HG03575 (cell line): ENCODE results near the gene BMP8A.
"Not testable (repeated sequence)": the region's sequence is repeated elsewhere in the genome, so short reads cannot be mapped to it uniquely, and the experiment has no call there.

Experiments
- ATAC-seq: cut with Tn5 transposase; IDR thresholded peaks from one replicate; pipeline ENCODE4 v1.9.1; 2021; ENCODE audit not compliant: unreplicated experiment, insufficient number of reproducible peaks, low FRiP score; ENCODE audit errors: extremely low read depth

BMP8A gene

DNA sequence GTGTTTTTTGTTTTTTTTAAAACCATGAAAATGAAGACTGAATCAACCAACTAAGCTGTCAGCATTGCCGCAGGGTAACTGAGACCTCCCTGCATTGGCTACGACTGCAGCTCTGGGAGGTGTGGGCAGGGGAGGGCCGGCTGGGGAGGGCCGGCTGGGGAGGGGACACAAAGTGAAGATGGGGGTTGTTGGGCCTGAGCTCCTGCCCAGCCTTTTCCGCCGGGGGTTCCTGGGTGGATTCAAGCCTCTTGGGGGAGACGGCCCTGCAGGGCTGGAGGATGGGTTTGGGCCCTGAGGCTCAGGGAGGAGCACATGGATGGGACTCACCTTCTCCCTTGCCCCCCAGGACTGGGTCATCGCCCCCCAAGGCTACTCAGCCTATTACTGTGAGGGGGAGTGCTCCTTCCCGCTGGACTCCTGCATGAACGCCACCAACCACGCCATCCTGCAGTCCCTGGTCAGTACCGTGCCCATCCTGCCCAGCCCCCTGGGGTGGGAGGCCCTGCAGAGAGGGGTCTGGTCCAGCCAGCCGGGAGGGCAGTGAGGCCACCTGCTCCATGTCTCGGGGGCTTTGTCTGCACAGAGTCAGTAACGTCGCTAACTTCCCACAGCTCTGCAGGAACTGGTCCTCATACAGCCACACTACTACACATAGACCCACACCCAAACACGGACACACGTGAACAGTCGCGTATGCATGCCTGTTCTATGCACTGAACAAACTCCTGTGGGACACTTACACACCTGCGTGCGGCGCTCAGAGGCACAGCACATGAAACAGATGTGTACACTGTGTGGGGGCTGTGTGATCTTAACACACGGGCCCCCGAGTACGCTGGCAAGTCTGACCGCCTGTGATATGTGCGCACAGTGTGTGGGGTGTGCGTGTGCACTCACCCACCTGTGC lies 31.5 kb downstream of the BMP8A start:
- ATAC-seq = no peak

DNA sequence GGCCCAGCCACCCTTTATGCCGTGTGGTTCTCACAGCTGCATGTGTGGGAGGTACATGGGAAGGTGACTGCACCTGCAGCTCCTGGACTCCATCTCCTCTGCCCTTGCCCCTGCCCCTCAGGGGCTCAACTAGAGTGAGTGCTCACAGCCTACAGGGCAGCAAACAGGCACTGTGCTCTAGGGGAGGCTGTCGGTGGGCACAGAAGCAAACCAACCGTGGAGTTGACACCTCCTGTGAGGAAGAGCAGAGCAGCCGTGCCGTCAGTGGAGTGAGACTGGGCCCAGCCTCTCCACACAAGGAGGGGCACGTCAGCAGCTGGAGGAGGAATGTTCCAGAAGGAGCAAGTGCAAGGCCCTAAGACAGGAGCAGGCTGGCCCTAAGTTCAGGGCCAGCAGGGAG lies 32.7 kb downstream of the BMP8A start:
- ATAC-seq = no peak

- no peak for ATAC-seq
Measured at GRCh38 chr1:39524591-39525365, 33.3 kb downstream of the BMP8A start.

GRCh38 chr1:39525366-39526165 lies 34.1 kb downstream of the BMP8A start:
- peak; percentile 46 for ATAC-seq

DNA sequence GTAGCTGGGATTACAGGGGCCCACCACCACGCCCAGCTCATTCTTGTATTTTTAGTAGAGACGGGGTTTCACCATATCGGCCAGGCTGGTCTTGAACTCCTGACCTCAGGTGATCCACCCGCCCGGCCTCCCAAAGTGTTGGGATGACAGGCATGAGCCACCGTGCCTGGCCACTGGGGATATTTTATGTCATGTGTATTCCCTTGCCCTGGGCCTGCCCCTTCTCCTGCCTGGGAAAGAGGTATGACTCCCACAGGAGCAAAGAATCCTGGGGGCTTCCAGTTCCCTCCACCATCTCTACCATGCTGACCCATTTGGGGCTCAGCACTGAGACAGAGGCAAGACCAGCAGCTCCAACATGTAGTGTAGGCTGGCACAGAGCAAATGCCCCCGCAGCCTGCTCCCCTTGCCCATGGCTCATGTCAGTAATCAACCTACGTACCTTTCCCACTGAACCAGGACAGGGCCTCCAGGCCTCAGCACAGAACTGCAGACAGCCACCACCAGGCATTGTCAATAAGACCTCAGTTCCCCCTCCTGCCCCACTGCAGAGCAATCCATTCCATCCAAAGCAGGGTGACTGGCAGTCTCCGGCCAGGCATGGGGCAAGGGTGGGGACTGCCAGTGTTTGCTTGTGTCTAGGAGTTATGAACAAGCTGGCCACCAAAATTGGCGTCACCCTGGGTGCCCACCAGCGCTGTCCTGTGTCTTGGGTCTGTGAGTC lies 35.2 kb downstream of the BMP8A start:
- no peak for ATAC-seq

DNA sequence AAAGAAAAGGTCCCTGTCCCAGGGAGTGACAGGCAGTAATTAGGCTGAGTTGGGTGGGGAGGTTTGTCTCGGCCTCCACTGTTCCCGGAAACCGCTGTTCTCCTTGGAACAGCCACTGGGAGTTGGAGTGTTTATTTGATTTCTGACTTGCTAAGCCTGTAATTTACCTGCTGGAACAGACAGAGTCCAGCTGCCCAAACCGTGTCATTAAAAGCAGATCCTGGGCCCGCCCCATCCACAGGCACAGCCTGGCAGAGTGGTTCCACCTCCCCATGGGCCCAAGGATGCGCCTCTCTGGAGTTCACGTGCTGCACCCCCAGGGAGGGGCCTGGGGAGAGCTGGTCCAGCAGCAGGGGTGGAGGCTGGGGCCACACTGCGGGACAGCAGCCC lies 35.7 kb downstream of the BMP8A start:
- ATAC-seq = not testable (repeated sequence)

- ATAC-seq = no peak
Measured at GRCh38 chr1:39528082-39528481, 36.6 kb downstream of the BMP8A start.

DNA sequence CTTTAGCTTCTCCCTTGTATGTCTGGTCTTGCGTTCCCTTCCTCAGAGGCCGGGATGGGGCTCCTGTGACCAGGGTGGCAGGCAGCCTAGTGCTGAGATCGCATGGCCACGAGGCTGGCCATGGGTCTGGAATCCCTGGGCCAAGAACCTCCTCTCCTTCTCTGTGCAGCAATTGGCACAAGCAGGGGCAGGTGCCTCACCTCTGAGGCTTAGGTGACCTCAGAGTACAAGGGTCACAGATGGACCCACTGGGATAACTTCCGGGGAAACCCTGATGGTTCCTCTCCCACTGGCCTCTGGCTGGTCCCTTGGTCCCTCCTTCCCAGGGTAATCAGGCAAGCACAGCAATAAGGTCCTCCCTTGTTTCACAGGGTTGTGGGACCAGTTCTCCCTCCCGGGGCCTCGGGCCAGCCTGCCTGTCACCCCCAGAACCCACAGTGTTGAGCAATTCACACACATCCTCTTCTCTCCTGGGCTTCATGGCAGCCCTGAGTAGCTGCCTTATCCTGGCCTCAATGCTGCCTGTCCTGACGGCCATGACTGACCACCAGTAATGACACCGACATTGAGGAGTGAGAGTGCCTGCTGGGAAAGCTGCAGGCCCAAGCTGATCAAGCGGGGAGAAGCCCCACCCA lies 38.6 kb downstream of the BMP8A start:
- ATAC-seq = no peak

DNA sequence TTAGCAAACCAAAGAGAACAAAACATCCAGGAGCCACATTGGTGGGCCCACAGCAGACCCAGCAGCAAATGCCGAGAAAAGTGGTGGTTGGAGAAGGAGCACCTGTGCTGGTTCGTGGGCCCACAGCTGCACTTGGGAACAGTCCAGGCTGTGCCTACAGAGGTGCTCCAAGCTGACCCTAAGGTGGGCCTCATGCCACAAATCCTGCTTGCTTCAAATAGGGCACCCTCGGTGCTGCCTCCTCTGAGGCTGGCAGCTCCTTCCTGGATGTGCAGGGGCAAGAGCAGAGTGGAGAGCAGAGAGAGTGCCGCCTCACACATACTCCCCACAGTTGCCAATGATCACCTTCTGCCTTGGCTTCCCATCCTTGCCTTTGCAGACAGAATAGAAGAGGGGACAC lies 40.1 kb downstream of the BMP8A start:
- ATAC-seq = no peak

GRCh38 chr1:39533442-39533841 lies 42.0 kb downstream of the BMP8A start:
- ATAC-seq = no peak

DNA sequence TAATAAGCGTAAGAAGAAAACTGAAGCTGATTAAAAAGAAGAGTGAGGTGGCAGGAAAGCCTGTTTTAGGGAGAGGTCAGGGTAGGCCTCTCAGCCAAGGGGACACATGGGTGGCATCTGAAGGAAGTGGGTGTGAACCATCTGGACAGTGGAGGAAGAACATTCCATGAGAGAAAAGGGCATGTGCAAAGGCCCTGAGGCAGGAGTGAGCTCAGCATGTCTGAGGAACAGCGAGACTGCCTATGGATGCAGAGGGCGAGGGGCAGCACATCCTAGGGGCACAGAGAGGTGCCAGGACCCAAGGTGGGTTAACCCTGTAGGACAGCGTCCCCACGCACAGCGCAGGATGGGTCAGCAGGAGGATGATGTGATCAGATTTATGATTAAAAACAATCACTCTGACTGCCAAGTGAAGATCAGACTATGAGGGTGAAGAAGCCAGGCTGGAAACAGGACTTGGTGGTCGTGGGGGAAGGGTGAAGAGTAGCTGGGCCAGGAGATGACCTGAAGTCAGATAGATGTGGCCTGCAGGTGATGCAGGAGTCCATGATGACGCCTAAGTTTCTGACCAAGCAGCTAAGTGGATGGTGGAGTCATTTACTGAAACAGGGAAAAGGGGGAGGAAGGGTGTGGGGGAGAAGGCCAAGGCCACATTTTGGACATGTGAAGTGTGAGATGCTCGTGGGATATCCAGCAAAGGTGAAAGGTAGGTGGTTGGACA lies 47.3 kb downstream of the BMP8A start:
- ATAC-seq = no peak

GRCh38 chr1:39539252-39539790 lies 47.9 kb downstream of the BMP8A start:
- ATAC-seq = no peak

GRCh38 chr1:39540504-39541031 lies 49.1 kb downstream of the BMP8A start:
- no peak for ATAC-seq

DNA sequence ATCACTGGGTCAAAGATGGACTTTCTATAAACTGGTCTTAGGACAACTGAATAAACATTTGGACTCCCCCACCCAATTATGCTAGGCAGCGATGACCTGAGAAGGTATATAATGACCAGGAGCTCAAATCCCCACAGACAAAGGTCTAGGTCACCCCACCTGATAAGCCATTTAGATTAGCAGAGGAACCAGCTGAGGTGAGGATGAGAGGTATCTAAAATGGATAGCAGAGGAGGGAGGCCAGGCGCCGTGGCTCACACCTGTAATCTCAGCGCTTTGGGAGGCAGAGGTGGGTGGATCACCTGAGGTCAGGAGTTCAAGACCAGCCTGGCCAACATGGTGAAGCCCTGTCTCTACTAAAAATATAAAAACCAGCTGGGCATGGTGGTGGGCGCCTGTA lies 51.5 kb downstream of the BMP8A start:
- ATAC-seq = no peak

DNA sequence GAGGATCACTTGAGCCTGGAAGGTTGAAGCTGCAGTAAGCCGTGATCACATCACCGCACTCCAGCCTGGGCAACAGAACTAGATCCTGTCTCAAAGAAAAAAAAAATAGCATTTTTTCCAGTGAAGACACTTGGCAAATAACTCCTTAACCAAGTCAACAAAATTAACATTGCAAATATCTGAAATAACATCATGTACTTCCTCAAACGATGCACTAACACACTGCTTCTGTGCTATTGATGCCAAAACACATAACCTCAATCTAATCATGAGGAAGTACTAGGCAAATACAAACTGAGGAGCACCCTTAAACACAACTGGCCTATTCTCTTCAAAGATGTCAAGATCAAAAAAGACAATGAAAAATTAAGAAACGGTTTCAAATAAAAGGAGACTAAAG lies 52.9 kb downstream of the BMP8A start:
- no peak for ATAC-seq

- ATAC-seq = no peak
Measured at GRCh38 chr1:39545531-39545930, 54.1 kb downstream of the BMP8A start.

- no peak for ATAC-seq
Measured at GRCh38 chr1:39554277-39554676, 62.8 kb downstream of the BMP8A start.
